ENCODE results near the gene F10. TPM values are rescaled to one million over a fixed set of nuclear protein-coding genes. Genes with fewer than 3 reads are reported as not detected.

Gene F10
- total RNA-seq, 2 donors from 2014 or later, result 10.2 to 48.0 TPM

GRCh38 chr13:113091891-113092775 is 30.5 kb upstream of the F10 start:
- TF ChIP-seq CTCF (IDR thresholded peaks at IDR 0.05) (no peak), POLR2AphosphoS5 (IDR thresholded peaks at IDR 0.05) (no peak), POLR2A (IDR thresholded peaks at IDR 0.05) (no peak)
- Histone ChIP-seq H3K9me3 (no peaks in the 10 kb centered on the region), H3K27me3 (replicated peaks; ENCODE audit: insufficient read depth) (no peaks in the 10 kb centered on the region), H3K36me3 (no peaks in the 10 kb centered on the region), H3K4me1 (replicated peaks) (no peaks in the 10 kb centered on the region), H3K4me3 (no peak overlapping the region), H3K27ac (no peak overlapping the region)
- DNase-seq (ENCODE audit: low spot score), result no peak
- intact Hi-C loops (cut with DNase I), result no loop called here
- 89% methylated on average over 32 of the region's 33 CpGs for WGBS

GRCh38 chr13:113092776-113093579 is 29.6 kb upstream of the F10 start:
- Histone ChIP-seq H3K27me3 (replicated peaks; ENCODE audit: insufficient read depth) (no peaks in the 10 kb centered on the region), H3K36me3 (no peaks in the 10 kb centered on the region), H3K4me1 (replicated peaks) (no peaks in the 10 kb centered on the region), H3K4me3 (no peak overlapping the region), H3K27ac (no peak overlapping the region), H3K9me3 (no peaks in the 10 kb centered on the region)
- no peak for TF ChIP-seq CTCF (IDR thresholded peaks at IDR 0.05)
- TF ChIP-seq POLR2AphosphoS5 (IDR thresholded peaks at IDR 0.05), result no peak
- no peak for TF ChIP-seq POLR2A (IDR thresholded peaks at IDR 0.05)
- intact Hi-C loops (cut with DNase I), result no loop called here
- WGBS, result 91% methylated on average over 24 of the region's 25 CpGs
- no peak for DNase-seq (ENCODE audit: low spot score)

- Histone ChIP-seq H3K4me1 (replicated peaks) (no peaks in the 10 kb centered on the region), H3K36me3 (no peaks in the 10 kb centered on the region), H3K4me3 (no peak overlapping the region), H3K9me3 (no peaks in the 10 kb centered on the region), H3K27me3 (replicated peaks; ENCODE audit: insufficient read depth) (no peaks in the 10 kb centered on the region), H3K27ac (no peak overlapping the region)
- WGBS, result 82% methylated on average over 29 of the region's 29 CpGs
- TF ChIP-seq CTCF (IDR thresholded peaks at IDR 0.05) (no peak), POLR2AphosphoS5 (IDR thresholded peaks at IDR 0.05) (no peak), POLR2A (IDR thresholded peaks at IDR 0.05) (no peak)
- DNase-seq (ENCODE audit: low spot score), result no peak
- intact Hi-C loops (cut with DNase I), result no loop called here
Observed at GRCh38 chr13:113093580-113094409, 28.8 kb upstream of the F10 start.

- WGBS, result 78% methylated on average over 14 of the region's 14 CpGs
- H3K27ac ChIP-seq, result no peak overlapping the region
- H3K4me3 ChIP-seq, result no peak overlapping the region
- no peaks in the 10 kb centered on the region for H3K27me3 ChIP-seq (replicated peaks; ENCODE audit: insufficient read depth)
- no peaks in the 10 kb centered on the region for H3K4me1 ChIP-seq (replicated peaks)
- TF ChIP-seq CTCF (IDR thresholded peaks at IDR 0.05), result no peak
- H3K9me3 ChIP-seq, result no peaks in the 10 kb centered on the region
- DNase-seq (ENCODE audit: low spot score), result no peak
- H3K36me3 ChIP-seq, result no peaks in the 10 kb centered on the region
- intact Hi-C loops (cut with DNase I), result no loop called here
Observed at GRCh38 chr13:113094410-113094800, 28.2 kb upstream of the F10 start.

All from prostate gland (tissue), 2 donors.